GM12891 (cell line): ENCODE data around the gene ARHGEF12.

Experiments used
- POLR2A ChIP-seq: IDR thresholded peaks from 2 replicates; pipeline ENCODE4 v1.6.1; 2011; ENCODE audit warnings: low read depth, low read length, control low read depth
- POLR2AphosphoS5 ChIP-seq: IDR thresholded peaks from 2 replicates; pipeline ENCODE4 v1.6.1; 2011; ENCODE audit warnings: low read depth, low read length, control low read depth

DNA sequence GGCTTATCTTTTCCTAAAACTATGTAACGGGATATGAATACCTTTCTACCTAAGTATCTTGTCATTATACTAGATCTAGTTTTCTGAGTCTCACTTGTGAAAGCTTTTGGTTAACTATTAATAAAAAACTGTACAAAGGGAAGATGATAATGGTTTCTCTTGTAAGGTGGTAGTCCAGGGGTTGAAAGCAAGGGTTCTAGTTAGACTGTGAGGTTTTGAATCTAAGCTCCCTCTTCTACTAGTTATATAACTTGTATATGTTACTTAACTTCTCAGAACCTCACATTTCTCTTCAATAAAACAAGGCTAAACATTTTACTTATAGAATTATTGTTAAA lies 54.3 kb downstream of the ARHGEF12 start:
- TF ChIP-seq POLR2A, result no peak
- TF ChIP-seq POLR2AphosphoS5, result no peak
